WERI-Rb-1 (cell line): ENCODE measurements around the gene PPP3CA.

Experiments
- DNase-seq: peaks from one replicate; pipeline ENCODE4 v3.0.0-alpha.2; 2020
- H3K27ac ChIP-seq: fragments of 250-450 bp; sonication (Bioruptor Pico); 2 replicates; pipeline ENCODE4 v1.5.1; 2020; ENCODE audit warnings: mild to moderate bottlenecking, moderate library complexity
- H3K27me3 ChIP-seq: fragments of 250-450 bp; sonication (Bioruptor Pico); 2 replicates; pipeline ENCODE4 v1.5.1; 2021; ENCODE audit warnings: mild to moderate bottlenecking, low read depth, moderate library complexity; ENCODE audit not compliant: insufficient read depth, severe bottlenecking
- H3K36me3 ChIP-seq: fragments of 250-450 bp; sonication (Bioruptor Pico); 2 replicates; pipeline ENCODE4 v1.5.1; 2020; ENCODE audit warnings: mild to moderate bottlenecking, moderate library complexity
- H3K4me3 ChIP-seq: 2 replicates; pipeline ENCODE4 v1.5.1; 2011; ENCODE audit warnings: low read depth, mild to moderate bottlenecking, control low read depth, low read length
- H3K9me3 ChIP-seq: fragments of 250-450 bp; sonication (Bioruptor Pico); 2 replicates; pipeline ENCODE4 v1.5.1; 2021; ENCODE audit warnings: mild to moderate bottlenecking, moderate library complexity; ENCODE audit not compliant: severe bottlenecking
- CTCF ChIP-seq: IDR thresholded peaks from 2 replicates; pipeline ENCODE4 v1.5.1; 2011; ENCODE audit warnings: low read depth, mild to moderate bottlenecking, control low read depth, inconsistent platforms, low read length

The PPP3CA gene

GRCh38 chr4:101328063-101328602 lies 19.2 kb downstream of the PPP3CA start:
- Histone ChIP-seq H3K4me3 (no peak overlapping the region), H3K27me3 (no peaks in the 10 kb centered on the region), H3K9me3 (no peaks in the 10 kb centered on the region), H3K27ac (no peak overlapping the region), H3K36me3 (no peaks in the 10 kb centered on the region)
- DNase-seq = no peak
- no peak for TF ChIP-seq CTCF

- TF ChIP-seq CTCF = no peak
- Histone ChIP-seq H3K9me3 (no peaks in the 10 kb centered on the region), H3K4me3 (no peak overlapping the region), H3K27ac (no peak overlapping the region), H3K27me3 (no peaks in the 10 kb centered on the region), H3K36me3 (no peaks in the 10 kb centered on the region)
- no peak for DNase-seq
Measured at GRCh38 chr4:101326576-101326975, 20.8 kb downstream of the PPP3CA start.

- Histone ChIP-seq H3K27ac (no peak overlapping the region), H3K36me3 (no peaks in the 10 kb centered on the region), H3K4me3 (no peak overlapping the region), H3K9me3 (no peaks in the 10 kb centered on the region), H3K27me3 (no peaks in the 10 kb centered on the region)
- TF ChIP-seq CTCF = no peak
- DNase-seq = no peak
Measured at GRCh38 chr4:101322743-101323142, 24.6 kb downstream of the PPP3CA start.

- Histone ChIP-seq H3K4me3 (no peak overlapping the region), H3K36me3 (no peaks in the 10 kb centered on the region), H3K27me3 (no peaks in the 10 kb centered on the region), H3K9me3 (no peaks in the 10 kb centered on the region), H3K27ac (no peak overlapping the region)
- TF ChIP-seq CTCF = no peak
- DNase-seq = no peak
Measured at GRCh38 chr4:101321481-101322042, 25.8 kb downstream of the PPP3CA start.

GRCh38 chr4:101315786-101316185 lies 31.5 kb downstream of the PPP3CA start:
- peaks cover 2% of the 10 kb centered on the region for H3K9me3 ChIP-seq
- H3K27ac ChIP-seq = no peak overlapping the region
- DNase-seq = no peak
- H3K36me3 ChIP-seq = no peaks in the 10 kb centered on the region
- no peaks in the 10 kb centered on the region for H3K27me3 ChIP-seq
- TF ChIP-seq CTCF = no peak
- H3K4me3 ChIP-seq = no peak overlapping the region

GRCh38 chr4:101315041-101315440 lies 32.3 kb downstream of the PPP3CA start:
- H3K27ac ChIP-seq = no peak overlapping the region
- H3K4me3 ChIP-seq = no peak overlapping the region
- no peak for DNase-seq
- no peak for TF ChIP-seq CTCF
- H3K27me3 ChIP-seq = no peaks in the 10 kb centered on the region
- no peaks in the 10 kb centered on the region for H3K36me3 ChIP-seq
- H3K9me3 ChIP-seq = peaks cover 2% of the 10 kb centered on the region
